ENCODE measurements around the gene GRXCR2. TPM values are rescaled to one million over a fixed set of nuclear protein-coding genes. Genes with fewer than 3 reads are reported as not detected.
A peak's percentile ranks its signal among the peaks of the same experiment; 100 is the strongest.

The GRXCR2 gene, protein sequence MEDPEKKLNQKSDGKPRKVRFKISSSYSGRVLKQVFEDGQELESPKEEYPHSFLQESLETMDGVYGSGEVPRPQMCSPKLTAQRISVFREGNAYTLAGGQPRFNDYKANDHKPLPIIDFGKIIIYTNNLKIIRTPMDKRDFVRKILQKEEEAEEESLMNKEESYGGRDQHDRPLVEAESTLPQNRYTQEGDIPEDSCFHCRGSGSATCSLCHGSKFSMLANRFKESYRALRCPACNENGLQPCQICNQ
- polyA plus RNA-seq (0.03 to 0.05 TPM in 2 of 3 replicates, not detected in the other), polyA minus RNA-seq (not detected in 3 replicates)
- 0.17 TPM for polyA plus RNA-seq (2011; ENCODE audit: low read depth)
- polyA plus RNA-seq (2011; cell fraction: cytosol; rRNA removed) = 0.06 TPM in 2 replicates
- 0.25 TPM in 1 of 2 replicates, not detected in the other for polyA plus RNA-seq (2011; cell fraction: nucleus; rRNA removed)
- polyA plus RNA-seq (2012; ENCODE audit: low replicate concordance) = not detected in 2 replicates
- polyA minus RNA-seq (2011; cell fraction: cytosol; rRNA and poly(A)+ RNA removed) = not detected
- not detected in 2 replicates for polyA minus RNA-seq (2011; cell fraction: nucleus; rRNA and poly(A)+ RNA removed)

DNA sequence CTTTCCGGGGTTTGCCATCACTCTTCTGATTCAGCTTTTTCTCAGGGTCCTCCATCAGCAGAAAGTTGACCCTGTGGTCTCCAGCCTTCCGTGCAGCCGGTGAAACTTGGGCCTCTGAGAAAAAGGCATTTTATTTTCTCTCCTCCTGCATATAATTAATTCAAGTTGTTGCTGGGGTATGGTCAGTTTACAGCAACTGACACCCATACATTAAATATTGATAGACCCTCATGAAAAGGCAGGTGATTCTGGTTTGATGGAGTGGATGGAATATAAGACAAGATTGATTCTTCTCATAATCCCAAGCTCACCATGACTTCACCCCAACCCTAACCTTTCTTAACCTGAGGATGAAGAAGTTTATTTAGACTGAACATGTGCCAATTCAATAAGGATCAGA is at the start of gene GRXCR2:
GRXCR2 (minus strand) TSS at position 101 of the 400 bp plus-strand sequence; CDS start at position 55, 46 bp downstream.
- Histone ChIP-seq H3K4me3 (ENCODE audit: control insufficient read depth in 2 of 3, extremely low read depth in 1 of 3, insufficient read depth in 2 of 3, low read depth in 1 of 3, low read length in 3 of 3) (no peak within 1 kb of the TSS), H3K4me2 (ENCODE audit: control insufficient read depth, extremely low read depth, insufficient read depth, low read depth, low read length) (no peak within 1 kb of the TSS), H4K20me1 (ENCODE audit: control insufficient read depth, extremely low read depth, insufficient read depth, low read length) (no peaks in the 10 kb centered on the region), H3K9ac (ENCODE audit: control insufficient read depth, extremely low read depth, insufficient read depth, low read length) (no peak within 1 kb of the TSS), H3K9me1 (ENCODE audit: control insufficient read depth, extremely low read depth, insufficient read depth, low read length) (no peaks in the 10 kb centered on the region), H3K4me1 (ENCODE audit: control insufficient read depth, extremely low read depth, insufficient read depth, low read length) (no peaks in the 10 kb centered on the region), H3K36me3 (ENCODE audit: control insufficient read depth in 2 of 2, extremely low read depth in 1 of 2, insufficient read depth in 2 of 2, low read length in 2 of 2) (no peaks in the 10 kb centered on the region), H3K27ac (ENCODE audit: control insufficient read depth, insufficient read depth, low read length) (no peak within 1 kb of the TSS), H3K27me3 (ENCODE audit: control insufficient read depth, extremely low read depth, insufficient read depth, low read length) (no peaks in the 10 kb centered on the region), H2AFZ (ENCODE audit: control insufficient read depth, low read length) (no peak within 1 kb of the TSS), H3K9me3 (ENCODE audit: control insufficient read depth, low read depth, low read length) (no peaks in the 10 kb centered on the region), H3K79me2 (ENCODE audit: control insufficient read depth, insufficient read depth, low read length) (no peaks in the 10 kb centered on the region)
- DNase-seq (ENCODE audit: low read depth, low spot score) = no peak
- dilution Hi-C loops (cut with MboI; ENCODE audit: extremely low pct_ligation_motif_present, low sequenced_read_pairs) = no loop called here
- FAIRE-seq = no peak
- TF ChIP-seq, protein P1, sequence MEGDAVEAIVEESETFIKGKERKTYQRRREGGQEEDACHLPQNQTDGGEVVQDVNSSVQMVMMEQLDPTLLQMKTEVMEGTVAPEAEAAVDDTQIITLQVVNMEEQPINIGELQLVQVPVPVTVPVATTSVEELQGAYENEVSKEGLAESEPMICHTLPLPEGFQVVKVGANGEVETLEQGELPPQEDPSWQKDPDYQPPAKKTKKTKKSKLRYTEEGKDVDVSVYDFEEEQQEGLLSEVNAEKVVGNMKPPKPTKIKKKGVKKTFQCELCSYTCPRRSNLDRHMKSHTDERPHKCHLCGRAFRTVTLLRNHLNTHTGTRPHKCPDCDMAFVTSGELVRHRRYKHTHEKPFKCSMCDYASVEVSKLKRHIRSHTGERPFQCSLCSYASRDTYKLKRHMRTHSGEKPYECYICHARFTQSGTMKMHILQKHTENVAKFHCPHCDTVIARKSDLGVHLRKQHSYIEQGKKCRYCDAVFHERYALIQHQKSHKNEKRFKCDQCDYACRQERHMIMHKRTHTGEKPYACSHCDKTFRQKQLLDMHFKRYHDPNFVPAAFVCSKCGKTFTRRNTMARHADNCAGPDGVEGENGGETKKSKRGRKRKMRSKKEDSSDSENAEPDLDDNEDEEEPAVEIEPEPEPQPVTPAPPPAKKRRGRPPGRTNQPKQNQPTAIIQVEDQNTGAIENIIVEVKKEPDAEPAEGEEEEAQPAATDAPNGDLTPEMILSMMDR (optimal IDR thresholded peaks at IDR 0.05 in 1 of 3, IDR thresholded peaks at IDR 0.05 in 1 of 3, conservative IDR thresholded peaks at IDR 0.05 in 1 of 3; ENCODE audit: extremely low read depth in 1 of 3, insufficient read depth in 2 of 3, low read length in 3 of 3) = no peak
- no peak for TF ChIP-seq EZH2 (IDR thresholded peaks at IDR 0.05; ENCODE audit: low read length)

DNA sequence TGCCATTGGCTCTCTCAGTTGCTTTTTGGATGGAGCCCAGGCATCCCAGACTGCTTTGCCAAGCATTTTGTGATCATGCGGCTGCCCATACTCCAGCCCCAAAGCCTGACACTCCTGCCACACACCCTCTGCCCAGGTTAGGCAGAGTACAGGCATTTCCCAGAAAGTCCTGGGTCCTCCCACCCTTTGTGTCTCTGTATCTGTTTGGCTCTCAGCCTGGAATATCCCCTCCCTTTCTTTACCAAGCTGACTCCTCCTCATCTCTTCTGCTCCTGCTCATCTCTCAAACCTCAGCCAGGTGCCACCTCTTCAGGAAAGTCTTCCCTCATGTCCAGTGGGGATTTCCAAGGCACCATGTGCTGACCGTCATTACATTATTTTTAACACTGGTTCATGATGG is 49.2 kb upstream of the GRXCR2 start:
- H3K79me2 ChIP-seq (ENCODE audit: control insufficient read depth, insufficient read depth, low read length) = no peaks in the 10 kb centered on the region
- no peak overlapping the region for H3K4me3 ChIP-seq (ENCODE audit: control insufficient read depth in 2 of 3, extremely low read depth in 1 of 3, insufficient read depth in 2 of 3, low read depth in 1 of 3, low read length in 3 of 3)
- no peaks in the 10 kb centered on the region for H3K36me3 ChIP-seq (ENCODE audit: control insufficient read depth in 2 of 2, extremely low read depth in 1 of 2, insufficient read depth in 2 of 2, low read length in 2 of 2)
- H3K9me3 ChIP-seq (ENCODE audit: control insufficient read depth, low read depth, low read length) = no peaks in the 10 kb centered on the region
- no peaks in the 10 kb centered on the region for H3K9me1 ChIP-seq (ENCODE audit: control insufficient read depth, extremely low read depth, insufficient read depth, low read length)
- H3K4me1 ChIP-seq (ENCODE audit: control insufficient read depth, extremely low read depth, insufficient read depth, low read length) = peaks cover 51% of the 10 kb centered on the region
- H3K4me2 ChIP-seq (ENCODE audit: control insufficient read depth, extremely low read depth, insufficient read depth, low read depth, low read length) = peak overlapping the region; percentile 58
- no peak for TF ChIP-seq EZH2 (IDR thresholded peaks at IDR 0.05; ENCODE audit: low read length)
- TF ChIP-seq, protein P1 (optimal IDR thresholded peaks at IDR 0.05 in 1 of 3, IDR thresholded peaks at IDR 0.05 in 1 of 3, conservative IDR thresholded peaks at IDR 0.05 in 1 of 3; ENCODE audit: extremely low read depth in 1 of 3, insufficient read depth in 2 of 3, low read length in 3 of 3) = no peak
- no peaks in the 10 kb centered on the region for H4K20me1 ChIP-seq (ENCODE audit: control insufficient read depth, extremely low read depth, insufficient read depth, low read length)
- no peak for DNase-seq (ENCODE audit: low read depth, low spot score)
- H3K27me3 ChIP-seq (ENCODE audit: control insufficient read depth, extremely low read depth, insufficient read depth, low read length) = no peaks in the 10 kb centered on the region
- no peak overlapping the region for H2AFZ ChIP-seq (ENCODE audit: control insufficient read depth, low read length)
- dilution Hi-C loops (cut with MboI; ENCODE audit: extremely low pct_ligation_motif_present, low sequenced_read_pairs) = no loop called here
- H3K9ac ChIP-seq (ENCODE audit: control insufficient read depth, extremely low read depth, insufficient read depth, low read length) = peak overlapping the region; percentile 56
- peak; percentile 98 for FAIRE-seq
- peak overlapping the region; percentile 90 for H3K27ac ChIP-seq (ENCODE audit: control insufficient read depth, insufficient read depth, low read length)
